ENCODE measurements around the gene ERAL1. TPM values are rescaled to one million over a fixed set of nuclear protein-coding genes. Genes with fewer than 3 reads are reported as not detected.
A peak's percentile ranks its signal among the peaks of the same experiment; 100 is the strongest.

The ERAL1 gene
- total and polyA plus RNA-seq, 2 experiments from 2014 or later = 77.1 to 121 TPM

GRCh38 chr17:28839221-28839620, 15.6 kb upstream of the ERAL1 start (continued):
- TF ChIP-seq ZNF462 (CRISPR knock-in tag; IDR thresholded peaks at IDR 0.05) (no peak), NANOG (IDR thresholded peaks at IDR 0.05; ENCODE audit: borderline replicate concordance) (no peak), ZNF114 (CRISPR knock-in tag; IDR thresholded peaks at IDR 0.05) (no peak), STAT1 (IDR thresholded peaks at IDR 0.05; ENCODE audit: unreplicated experiment) (no peak), ETS1 (IDR thresholded peaks at IDR 0.05) (no peak), POLR2AphosphoS5 (IDR thresholded peaks at IDR 0.05; ENCODE audit: low read depth) (no peak), EZH2phosphoT487 (IDR thresholded peaks at IDR 0.05; ENCODE audit: unreplicated experiment) (no peak)

- Mint-ChIP-seq H3K27me3 (ENCODE audit: insufficient read depth, low read depth, poor library complexity) (peaks cover 6% of the 10 kb centered on the region), H3K4me3 (peak overlapping the region; percentile 95), H3K27ac (peak overlapping the region; percentile 94), H3K36me3 (ENCODE audit: low read depth) (peaks cover 7% of the 10 kb centered on the region; the same call in 2 of the 3 replicates), H3K4me1 (peaks cover 14% of the 10 kb centered on the region), H3K9me3 (no peaks in the 10 kb centered on the region; the same call in 2 of the 3 replicates)
- H3K27ac ChIP-seq (ENCODE audit: low read depth) = peak overlapping the region; percentile 91
- no peak for TF ChIP-seq REST (IDR thresholded peaks at IDR 0.05; ENCODE audit: unreplicated experiment)
- no peaks in the 10 kb centered on the region for H3K9me2 ChIP-seq (ENCODE audit: insufficient read depth)
- peak overlapping the region; percentile 72; the same call in 1 of the 2 replicates for H2AFZ ChIP-seq
- peaks cover under 1% of the 10 kb centered on the region; the same call in 1 of the 2 replicates for H4K20me1 ChIP-seq (replicated peaks; ENCODE audit: insufficient read depth)
- H3K4me3 ChIP-seq = peak overlapping the region; percentile 97
- peaks cover 13% of the 10 kb centered on the region; the same call in 1 of the 2 replicates for H3K4me1 ChIP-seq (ENCODE audit: insufficient read depth)
- no peak for ATAC-seq
- 0 out of 2 replicates have a peak, but pooled peaks cover 8% of the 10 kb centered on the region for H3F3A ChIP-seq (replicated peaks; ENCODE audit: low read depth)
- H3K36me3 ChIP-seq (ENCODE audit: insufficient read depth) = no peaks in the 10 kb centered on the region
- no peaks in the 10 kb centered on the region for H3K27me3 ChIP-seq (ENCODE audit: insufficient read depth)
- peaks cover 56% of the 10 kb centered on the region for H3K79me2 ChIP-seq (replicated peaks; ENCODE audit: insufficient read depth)
- peak overlapping the region; percentile 92 for H3K4me2 ChIP-seq
- DNase-seq (ENCODE audit: low spot score) = no peak
These were observed 12.9 kb upstream of the ERAL1 start for GRCh38 chr17:28841901-28842281.

Measured in GM23338 (cell line).